Measurements from ENCODE around the gene CEPT1. TPM values are rescaled to one million over a fixed set of nuclear protein-coding genes. Genes with fewer than 3 reads are reported as not detected.

CEPT1 gene
- total and polyA plus RNA-seq, 2 of the 13 experiments (the other 11 are each of a cell fraction or from before 2014, with no cell fraction given): 35.7 to 48.2 TPM

- peak; percentile 80; the same call in 1 of the 2 replicates for TF ChIP-seq KDM2A (CRISPR knock-in tag; IDR thresholded peaks at IDR 0.05; ENCODE audit: borderline replicate concordance, low read depth)
- peak; percentile 46 for TF ChIP-seq ZMAT3 (CRISPR knock-in tag; conservative IDR thresholded peaks at IDR 0.05)
- TF ChIP-seq, protein P1, sequence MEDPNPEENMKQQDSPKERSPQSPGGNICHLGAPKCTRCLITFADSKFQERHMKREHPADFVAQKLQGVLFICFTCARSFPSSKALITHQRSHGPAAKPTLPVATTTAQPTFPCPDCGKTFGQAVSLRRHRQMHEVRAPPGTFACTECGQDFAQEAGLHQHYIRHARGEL (CRISPR knock-in tag; IDR thresholded peaks at IDR 0.05): 0 out of 2 replicates have a peak, but pooled peaks have one; percentile 34
- no peak for TF ChIP-seq MYNN (CRISPR knock-in tag; IDR thresholded peaks at IDR 0.05; ENCODE audit: low read depth)
- TF ChIP-seq ETV5 (CRISPR knock-in tag; IDR thresholded peaks at IDR 0.05; ENCODE audit: borderline replicate concordance): peak; percentile 5; the same call in 1 of the 2 replicates
- peak; percentile 50; the same call in 1 of the 2 replicates for TF ChIP-seq MTA1 (CRISPR knock-in tag; IDR thresholded peaks at IDR 0.05; ENCODE audit: borderline replicate concordance)
- peak; percentile 76 for TF ChIP-seq ZMYM4 (CRISPR knock-in tag; IDR thresholded peaks at IDR 0.05)
- peak; percentile 48; the same call in 1 of the 2 replicates for TF ChIP-seq SP4 (CRISPR knock-in tag; IDR thresholded peaks at IDR 0.05)
- TF ChIP-seq SIN3B (IDR thresholded peaks at IDR 0.05; ENCODE audit: low read length): peak; percentile 34; the same call in 1 of the 2 replicates
- TF ChIP-seq BRF2 (CRISPR knock-in tag; IDR thresholded peaks at IDR 0.05): no peak
- TF ChIP-seq NCOA2 (CRISPR knock-in tag; IDR thresholded peaks at IDR 0.05): no peak
- no peak for TF ChIP-seq GABPA (IDR thresholded peaks at IDR 0.05; ENCODE audit: low read depth, low read length)
- peak; percentile 8 for TF ChIP-seq GABPA (CRISPR knock-in tag; IDR thresholded peaks at IDR 0.05; ENCODE audit: low read depth)
- TF ChIP-seq RAD21 (CRISPR knock-in tag; IDR thresholded peaks at IDR 0.05): 0 out of 2 replicates have a peak, but pooled peaks have one; percentile 9
- TF ChIP-seq SALL2 (CRISPR knock-in tag; IDR thresholded peaks at IDR 0.05): 0 out of 2 replicates have a peak, but pooled peaks have one; percentile 48
- TF ChIP-seq ZNF441 (CRISPR knock-in tag; IDR thresholded peaks at IDR 0.05; ENCODE audit: borderline replicate concordance): peak; percentile 96
- TF ChIP-seq TFDP2 (CRISPR knock-in tag; IDR thresholded peaks at IDR 0.05): peak; percentile 50
- TF ChIP-seq ZBTB7A (CRISPR knock-in tag; IDR thresholded peaks at IDR 0.05): peak; percentile 74
- TF ChIP-seq DBP (CRISPR knock-in tag; IDR thresholded peaks at IDR 0.05; ENCODE audit: not compliant biosample characterization): no peak
- peak; percentile 42; the same call in 1 of the 2 replicates for TF ChIP-seq REPIN1 (CRISPR knock-in tag; IDR thresholded peaks at IDR 0.05; ENCODE audit: borderline replicate concordance, low read depth)
- TF ChIP-seq ZNF790 (CRISPR knock-in tag; IDR thresholded peaks at IDR 0.05; ENCODE audit: borderline replicate concordance): no peak
- no peak for TF ChIP-seq MATR3 (CRISPR knock-in tag; IDR thresholded peaks at IDR 0.05)
- TF ChIP-seq HNRNPLL (IDR thresholded peaks at IDR 0.05; ENCODE audit: low read depth, low read length, poor library complexity, severe bottlenecking): peak; percentile 81
- TF ChIP-seq NR0B2 (CRISPR knock-in tag; IDR thresholded peaks at IDR 0.05): peak; percentile 28; the same call in 1 of the 2 replicates
- peak; percentile 27; the same call in 1 of the 2 replicates for TF ChIP-seq ZKSCAN8 (CRISPR knock-in tag; IDR thresholded peaks at IDR 0.05; ENCODE audit: borderline replicate concordance)
- TF ChIP-seq KLF16 (CRISPR knock-in tag; IDR thresholded peaks at IDR 0.05): 0 out of 4 replicates have a peak, but pooled peaks of 1 of the 2 experiments have one; percentile 19
- TF ChIP-seq ISX (CRISPR knock-in tag; conservative IDR thresholded peaks at IDR 0.05): peak; percentile 61; the same call in 1 of the 2 replicates
These were observed at the start of gene CEPT1, which contains the start of gene DRAM2 (continued) for GRCh38 chr1:111139956-111140679.

Measured in HepG2 (cell line).